Erythroblast (primary cell): ENCODE measurements around the gene USP6.

ENCODE experiments used
- GATA1 ChIP-seq: IDR thresholded peaks from 2 replicates; pipeline ENCODE4 v1.6.1; 2011; ENCODE audit warnings: low read depth, mild to moderate bottlenecking, control low read depth, low read length, moderate library complexity
- POLR2A ChIP-seq: IDR thresholded peaks from 2 replicates; pipeline ENCODE4 v1.6.1; 2011; ENCODE audit warnings: mild to moderate bottlenecking, low read length

DNA sequence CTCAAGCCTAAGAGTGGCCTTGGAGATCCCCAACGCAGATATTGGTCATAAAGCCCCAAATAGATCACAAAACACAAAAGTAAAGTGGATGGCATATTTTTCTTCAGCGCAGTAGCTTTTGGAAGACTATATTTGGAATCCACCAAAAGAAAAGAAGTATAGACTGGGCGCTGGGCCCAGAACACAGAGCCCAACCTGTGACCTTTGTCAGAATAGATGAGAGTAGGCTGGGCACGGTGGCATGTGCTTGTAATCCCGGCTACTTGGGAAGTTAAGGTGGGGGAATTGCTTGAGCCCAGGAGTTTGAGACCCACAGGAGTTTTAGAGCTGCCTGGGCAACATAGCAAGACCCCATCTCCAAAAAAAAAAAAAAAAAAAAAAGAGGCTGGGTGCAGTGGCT is 104.2 kb downstream of the USP6 start:
- no peak for TF ChIP-seq POLR2A
- no peak for TF ChIP-seq GATA1
